ENCODE data around the gene HSPD1. TPM values are rescaled to one million over a fixed set of nuclear protein-coding genes. Genes with fewer than 3 reads are reported as not detected.

The HSPD1 gene
- total RNA-seq, 2 experiments from 2014 or later: 154 to 157 TPM

DNA sequence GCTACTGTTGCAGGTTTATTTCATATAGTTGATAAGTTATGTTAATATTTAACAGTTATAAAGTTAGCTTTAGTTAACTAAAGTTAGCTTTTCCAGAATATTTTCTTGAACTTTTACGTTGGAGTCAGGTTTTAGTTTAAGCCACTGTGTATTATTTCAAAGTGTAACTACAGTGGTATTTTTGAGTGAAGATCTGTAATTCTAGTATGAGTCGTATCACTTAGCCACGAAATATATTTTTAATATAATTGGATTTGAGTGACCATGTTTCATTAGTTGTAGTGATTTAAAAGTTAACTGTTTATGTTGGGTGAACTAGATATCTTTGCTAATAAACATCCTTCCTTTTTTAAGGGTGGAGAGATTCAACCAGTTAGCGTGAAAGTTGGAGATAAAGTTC lies 3.0 kb upstream of the HSPD1 start:
- H3K27me3 ChIP-seq (ENCODE audit: control insufficient read depth in 1 of 2, insufficient read depth in 2 of 2, low read length in 2 of 2): no peaks in the 10 kb centered on the region
- H3K4me1 Mint-ChIP-seq (ENCODE audit: low read depth): peaks cover 44% of the 10 kb centered on the region
- DNase-seq (no peak), ATAC-seq (ENCODE audit: poor library complexity) (no peak)
- TF ChIP-seq, protein P1, sequence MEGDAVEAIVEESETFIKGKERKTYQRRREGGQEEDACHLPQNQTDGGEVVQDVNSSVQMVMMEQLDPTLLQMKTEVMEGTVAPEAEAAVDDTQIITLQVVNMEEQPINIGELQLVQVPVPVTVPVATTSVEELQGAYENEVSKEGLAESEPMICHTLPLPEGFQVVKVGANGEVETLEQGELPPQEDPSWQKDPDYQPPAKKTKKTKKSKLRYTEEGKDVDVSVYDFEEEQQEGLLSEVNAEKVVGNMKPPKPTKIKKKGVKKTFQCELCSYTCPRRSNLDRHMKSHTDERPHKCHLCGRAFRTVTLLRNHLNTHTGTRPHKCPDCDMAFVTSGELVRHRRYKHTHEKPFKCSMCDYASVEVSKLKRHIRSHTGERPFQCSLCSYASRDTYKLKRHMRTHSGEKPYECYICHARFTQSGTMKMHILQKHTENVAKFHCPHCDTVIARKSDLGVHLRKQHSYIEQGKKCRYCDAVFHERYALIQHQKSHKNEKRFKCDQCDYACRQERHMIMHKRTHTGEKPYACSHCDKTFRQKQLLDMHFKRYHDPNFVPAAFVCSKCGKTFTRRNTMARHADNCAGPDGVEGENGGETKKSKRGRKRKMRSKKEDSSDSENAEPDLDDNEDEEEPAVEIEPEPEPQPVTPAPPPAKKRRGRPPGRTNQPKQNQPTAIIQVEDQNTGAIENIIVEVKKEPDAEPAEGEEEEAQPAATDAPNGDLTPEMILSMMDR (IDR thresholded peaks at IDR 0.05): no peak
- ChIA-PET POLR2A (interaction anchor here (5.4 to 8.1 kb wide), 3 partner anchors 12 to 68 kb away, joined by 106 to 219 read pairs (median 111); partner anchors contain the start of genes COQ10B, MOB4 and SF3B1), CTCF (interaction anchor here (2.6 kb wide), 1 partner anchor 11 kb away, joined by 7 read pairs; no protein-coding TSS in a partner anchor)
- peaks cover 30% of the 10 kb centered on the region for H3K4me1 ChIP-seq (ENCODE audit: insufficient read depth, low read length)
- no peaks in the 10 kb centered on the region for H3K27me3 Mint-ChIP-seq
- H3K27ac ChIP-seq (ENCODE audit: low read depth in 1 of 2, low read length in 2 of 2): no peak overlapping the region
- H3K4me3 Mint-ChIP-seq: peak overlapping the region; percentile 94
- intact Hi-C loops (cut with DNase I, micrococcal nuclease): no loop called here
- H3K36me3 Mint-ChIP-seq (ENCODE audit: low read depth): peaks cover 68% of the 10 kb centered on the region
- peak overlapping the region; percentile 6 for H3K4me3 ChIP-seq (ENCODE audit: low read length)
- peak overlapping the region; percentile 87 for H3K27ac Mint-ChIP-seq
- H3K9me3 Mint-ChIP-seq: no peaks in the 10 kb centered on the region
- no peaks in the 10 kb centered on the region for H3K9me3 ChIP-seq (ENCODE audit: control insufficient read depth in 1 of 2, insufficient read depth in 1 of 2, low read length in 2 of 2)
- H3K36me3 ChIP-seq (ENCODE audit: insufficient read depth, low read length): peaks cover 31% of the 10 kb centered on the region

DNA sequence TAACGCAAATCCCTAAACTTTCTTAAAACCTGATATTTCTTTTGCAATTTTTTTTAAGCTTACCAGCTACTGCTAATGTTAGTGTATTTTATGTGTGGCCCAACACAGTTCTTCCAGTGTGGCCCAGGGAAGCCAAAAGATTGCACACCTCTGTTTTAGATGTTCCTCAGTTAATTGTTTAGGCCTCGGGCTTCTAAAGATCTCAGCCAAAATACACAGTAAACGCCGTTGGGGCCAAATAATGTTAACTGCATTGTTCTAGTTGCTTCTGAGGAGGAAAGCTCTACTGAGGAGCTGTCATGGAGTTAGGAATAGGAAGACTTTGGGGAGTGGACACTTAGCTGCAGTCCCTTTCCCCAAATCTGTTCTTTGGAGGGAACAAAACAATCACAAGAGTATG lies 2.6 kb upstream of the HSPD1 start:
- Histone ChIP-seq H3K36me3 (ENCODE audit: insufficient read depth, low read length) (peaks cover 31% of the 10 kb centered on the region), H3K4me3 (ENCODE audit: low read length) (peak overlapping the region; percentile 6), H3K9me3 (ENCODE audit: control insufficient read depth in 1 of 2, insufficient read depth in 1 of 2, low read length in 2 of 2) (no peaks in the 10 kb centered on the region), H3K27me3 (ENCODE audit: control insufficient read depth in 1 of 2, insufficient read depth in 2 of 2, low read length in 2 of 2) (no peaks in the 10 kb centered on the region), H3K27ac (ENCODE audit: low read depth in 1 of 2, low read length in 2 of 2) (peak overlapping the region in 1 of 2 donors; percentile 38), H3K4me1 (ENCODE audit: insufficient read depth, low read length) (peaks cover 30% of the 10 kb centered on the region)
- Mint-ChIP-seq H3K27me3 (no peaks in the 10 kb centered on the region), H3K9me3 (no peaks in the 10 kb centered on the region), H3K36me3 (ENCODE audit: low read depth) (peaks cover 73% of the 10 kb centered on the region), H3K4me1 (ENCODE audit: low read depth) (peaks cover 49% of the 10 kb centered on the region), H3K27ac (peak overlapping the region; percentile 87), H3K4me3 (peak overlapping the region; percentile 94)
- ATAC-seq (ENCODE audit: poor library complexity) (no peak), DNase-seq (no peak)
- ChIA-PET CTCF (interaction anchor here (2.6 kb wide), 1 partner anchor 11 kb away, joined by 7 read pairs; no protein-coding TSS in a partner anchor), POLR2A (interaction anchor here (5.4 to 8.1 kb wide), 3 partner anchors 13 to 68 kb away, joined by 106 to 219 read pairs (median 111); partner anchors contain the start of genes COQ10B, MOB4 and SF3B1)
- intact Hi-C loops (cut with DNase I, micrococcal nuclease): no loop called here
- TF ChIP-seq, protein P1 (IDR thresholded peaks at IDR 0.05): no peak

DNA sequence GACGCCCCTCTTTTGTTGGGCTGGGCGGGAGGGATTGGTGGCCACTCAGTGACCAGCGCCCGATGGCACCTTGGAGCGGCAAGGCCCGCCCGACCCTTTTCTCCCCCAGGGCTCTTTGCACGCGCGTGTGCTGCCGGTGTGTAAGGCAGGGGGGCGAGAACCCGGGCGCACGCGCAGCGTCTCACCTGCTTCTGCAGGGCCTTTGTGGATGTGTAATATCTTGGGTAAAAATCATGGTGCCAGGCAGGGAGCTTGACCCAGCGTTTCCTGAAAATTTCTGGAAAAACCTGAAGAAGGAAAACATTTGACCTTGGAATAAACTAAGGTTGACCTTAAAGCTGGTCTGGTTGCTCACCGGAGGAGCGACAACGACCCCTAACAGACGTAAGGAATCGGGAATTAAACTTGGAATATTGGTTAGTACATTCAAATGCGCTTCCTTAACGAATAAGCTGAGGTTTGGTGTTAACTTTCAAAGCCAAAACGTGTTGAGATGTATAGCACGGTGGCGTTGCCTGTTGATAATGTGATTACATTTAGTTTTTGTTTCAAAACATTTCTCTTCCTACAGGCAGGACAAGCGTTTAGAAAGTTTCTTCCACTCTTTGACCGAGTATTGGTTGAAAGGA lies 977 bp upstream of the HSPD1 start:
- CTCF ChIA-PET: interaction anchor here (2.6 kb wide), 1 partner anchor 13 kb away, joined by 7 read pairs; no protein-coding TSS in a partner anchor

More for the DNA sequence above, 977 bp upstream of the HSPD1 start:
- Mint-ChIP-seq H3K27ac (peak overlapping the region; percentile 87), H3K4me1 (ENCODE audit: low read depth) (peaks cover 65% of the 10 kb centered on the region), H3K27me3 (no peaks in the 10 kb centered on the region), H3K36me3 (ENCODE audit: low read depth) (peaks cover 89% of the 10 kb centered on the region), H3K9me3 (no peaks in the 10 kb centered on the region), H3K4me3 (peak overlapping the region; percentile 94)
- Histone ChIP-seq H3K9me3 (ENCODE audit: control insufficient read depth in 1 of 2, insufficient read depth in 1 of 2, low read length in 2 of 2) (no peaks in the 10 kb centered on the region), H3K27ac (ENCODE audit: low read depth in 1 of 2, low read length in 2 of 2) (peak overlapping the region; percentile 93 to 97), H3K36me3 (ENCODE audit: insufficient read depth, low read length) (peaks cover 47% of the 10 kb centered on the region), H3K4me3 (ENCODE audit: low read length) (peak overlapping the region; percentile 95), H3K27me3 (ENCODE audit: control insufficient read depth in 1 of 2, insufficient read depth in 2 of 2, low read length in 2 of 2) (no peaks in the 10 kb centered on the region), H3K4me1 (ENCODE audit: insufficient read depth, low read length) (peaks cover 37% of the 10 kb centered on the region)
- DNase-seq (peak in 3 of 14 experiments; percentile 37 to 46 (median 43)), ATAC-seq (ENCODE audit: poor library complexity) (peak; percentile 7)
- TF ChIP-seq, protein P1 (IDR thresholded peaks at IDR 0.05): no peak
- POLR2A ChIA-PET: interaction anchor here (0.8 to 8.1 kb wide), 22 partner anchors 8 to 701 kb away, joined by 3 to 219 read pairs (median 6); partner anchors contain the start of genes ANKRD44, COQ10B, GTF3C3 and MARS2
- intact Hi-C loops (cut with DNase I, micrococcal nuclease): loop anchor here (1.0 kb wide), 4 partner anchors 14 to 65 kb away; partner anchors contain the start of genes COQ10B (in 1 of the 2) and SF3B1 (in 1 of the 2)

Measured in CD4-positive, alpha-beta T cell (primary cell).